ENCODE measurements around the gene CPT2.
"Not testable (repeated sequence)": the region's sequence is repeated elsewhere in the genome, so short reads cannot be mapped to it uniquely, and the experiment has no call there.

The CPT2 gene

GRCh38 chr1:53182111-53182593 is 14.5 kb upstream of the CPT2 start:
- peak; percentile 68 for TF ChIP-seq CTCF (conservative IDR thresholded peaks at IDR 0.05; ENCODE audit: low read length)
- no peak overlapping the region for H3K4me3 ChIP-seq (ENCODE audit: low read length)
- peak; percentile 80 for DNase-seq (ENCODE audit: low read depth)

GRCh38 chr1:53182716-53183094 is 13.9 kb upstream of the CPT2 start:
- TF ChIP-seq CTCF (conservative IDR thresholded peaks at IDR 0.05; ENCODE audit: low read length): no peak
- no peak for DNase-seq (ENCODE audit: low read depth)

GRCh38 chr1:53183095-53183990 is 13.3 kb upstream of the CPT2 start:
- no peak for TF ChIP-seq CTCF (conservative IDR thresholded peaks at IDR 0.05; ENCODE audit: low read length)
- no peak overlapping the region for H3K4me3 ChIP-seq (ENCODE audit: low read length)
- peak; percentile 32 for DNase-seq (ENCODE audit: low read depth)

More at GRCh38 chr1:53182716-53183094, 13.9 kb upstream of the CPT2 start:
- no peak overlapping the region for H3K4me3 ChIP-seq (ENCODE audit: low read length)

GRCh38 chr1:53185955-53186297 is 10.7 kb upstream of the CPT2 start:
- DNase-seq (ENCODE audit: low read depth); H3K4me3 ChIP-seq (ENCODE audit: low read length): not testable (repeated sequence)

- TF ChIP-seq CTCF (conservative IDR thresholded peaks at IDR 0.05; ENCODE audit: low read length): no peak
- DNase-seq (ENCODE audit: low read depth): no peak
- H3K4me3 ChIP-seq (ENCODE audit: low read length): no peak overlapping the region
These were observed 10.1 kb upstream of the CPT2 start for GRCh38 chr1:53186533-53186932.

- DNase-seq (ENCODE audit: low read depth): no peak
- no peak for TF ChIP-seq CTCF (conservative IDR thresholded peaks at IDR 0.05; ENCODE audit: low read length)
- no peak overlapping the region for H3K4me3 ChIP-seq (ENCODE audit: low read length)
These were observed 9.2 kb upstream of the CPT2 start for GRCh38 chr1:53187401-53187800.

- no peak for DNase-seq (ENCODE audit: low read depth)
- H3K4me3 ChIP-seq (ENCODE audit: low read length): no peak overlapping the region
- TF ChIP-seq CTCF (conservative IDR thresholded peaks at IDR 0.05; ENCODE audit: low read length): no peak
These were observed 8.5 kb upstream of the CPT2 start for GRCh38 chr1:53188099-53188498.

All from AG10803 (cell line).